HEK293 (cell line): ENCODE data around the gene C2CD5.

Source experiments
- CTCF ChIP-seq: fragments of 450-650 bp; formaldehyde crosslinking; IDR thresholded peaks from 2 replicates; pipeline ENCODE4 v1.5.1; 2016; ENCODE audit warnings: missing biosample characterization, missing genetic modification characterization
- ZBTB17 ChIP-seq: fragments of 450-650 bp; formaldehyde crosslinking; IDR thresholded peaks from 2 replicates; pipeline ENCODE4 v1.5.1; 2016; ENCODE audit warnings: missing biosample characterization, missing genetic modification characterization
- ZNF776 ChIP-seq: fragments of 450-650 bp; formaldehyde crosslinking; IDR thresholded peaks from 2 replicates; pipeline ENCODE4 v1.5.0; 2017; ENCODE audit warnings: missing biosample characterization, missing genetic modification characterization, borderline replicate concordance
- ZSCAN30 ChIP-seq: fragments of 450-650 bp; IDR thresholded peaks from 2 replicates; pipeline ENCODE4 v1.5.1; 2018; ENCODE audit warnings: missing biosample characterization, mild to moderate bottlenecking, missing genetic modification characterization, moderate library complexity

GRCh38 chr12:22488478-22488877 lies 55.9 kb downstream of the C2CD5 start:
- no peak for TF ChIP-seq CTCF (tag by site-specific recombination)
- no peak for TF ChIP-seq ZSCAN30
- no peak for TF ChIP-seq ZBTB17 (tag by site-specific recombination)
- TF ChIP-seq ZNF776 = no peak
